HCT116 (cell line): ENCODE results near the gene PLD1.
A peak's percentile ranks its signal among the peaks of the same experiment; 100 is the strongest.

Source experiments
- CTCF ChIP-seq, 3 experiments: fragments of 200-600 bp in 1 of 3; sonication (generic) in 1 of 3; IDR thresholded peaks in 2 of 3; conservative IDR thresholded peaks in 1 of 3; 2 replicates each; pipeline ENCODE4 v1.5.1; 2012 to 2017; ENCODE audit warnings: low read depth in 2 of 3, low read length in 2 of 3, antibody characterized with exemption in 1 of 3, borderline replicate concordance in 1 of 3, control low read depth in 1 of 3, mild to moderate bottlenecking in 1 of 3, mixed read lengths in 1 of 3, mixed run types in 1 of 3, moderate library complexity in 1 of 3; ENCODE audit not compliant: insufficient read depth in 1 of 3
- EZH2 ChIP-seq: fragments of 200-600 bp; sonication (generic); IDR thresholded peaks from 2 replicates; pipeline ENCODE4 v1.6.1; 2017; ENCODE audit warnings: antibody characterized with exemption, mixed run types
- RAD21 ChIP-seq: IDR thresholded peaks from 2 replicates; pipeline ENCODE4 v1.6.1; 2012; ENCODE audit warnings: low read depth, mild to moderate bottlenecking
- SIN3A ChIP-seq: IDR thresholded peaks from 2 replicates; pipeline ENCODE4 v1.6.1; 2012; ENCODE audit warnings: low read depth
- TCF7L2 ChIP-seq: IDR thresholded peaks from 2 replicates; pipeline ENCODE4 v1.7.0; 2011; ENCODE audit warnings: borderline replicate concordance, inconsistent platforms; ENCODE audit not compliant: insufficient read depth, insufficient read length; ENCODE audit errors: extremely low read depth

GRCh38 chr3:171591070-171591469 is 219.2 kb downstream of the PLD1 start:
- TF ChIP-seq EZH2 (no peak), TCF7L2 (no peak), CTCF (IDR thresholded peaks at IDR 0.05 in 2 of 3, conservative IDR thresholded peaks at IDR 0.05 in 1 of 3; ENCODE audit: borderline replicate concordance in 1 of 3, insufficient read depth in 1 of 3, low read depth in 2 of 3, low read length in 2 of 3) (0 out of 6 replicates have a peak, but pooled peaks of 1 of the 3 experiments have one; percentile 10), SIN3A (no peak), RAD21 (no peak)
